Activated B cell treated with CpG ODN at 0.5 μM for 24 hours (primary cell): ENCODE results near the gene SLC36A4. TPM values are rescaled to one million over a fixed set of nuclear protein-coding genes. Genes with fewer than 3 reads are reported as not detected.

Source experiments
- ATAC-seq: fragments of 200-7000 bp; cut with Tn5 transposase; one replicate; pipeline ENCODE4 v1.10.0; 2021; ENCODE audit warnings: low read depth, mild to moderate bottlenecking, moderate library complexity
- CTCF ChIA-PET: fragments of 350-600 bp; sonication (Branson Sonifier 250); formaldehyde crosslinking; loops from one replicate; lab custom pipeline; 2021; ENCODE audit warnings: antibody characterized with exemption; lab: Charles Lee
- POLR2A ChIA-PET: fragments of 350-600 bp; sonication (Branson Sonifier 250); formaldehyde crosslinking; loops from one replicate; lab custom pipeline; 2021; ENCODE audit warnings: antibody characterized with exemption; lab: Charles Lee
- DNase-seq: peaks from one replicate; pipeline ENCODE4 v3.0.0; 2022
- H3K27ac Mint-ChIP-seq: one replicate; pipeline ENCODE4 v1.8.0; 2020; ENCODE audit warnings: mixed read lengths
- H3K27me3 Mint-ChIP-seq: one replicate; pipeline ENCODE4 v1.8.0; 2021; ENCODE audit warnings: mixed read lengths
- H3K36me3 Mint-ChIP-seq: one replicate; pipeline ENCODE4 v1.8.0; 2021; ENCODE audit warnings: low read depth, mixed read lengths
- H3K4me1 Mint-ChIP-seq: one replicate; pipeline ENCODE4 v1.8.0; 2021; ENCODE audit warnings: mixed read lengths
- H3K4me3 Mint-ChIP-seq: one replicate; pipeline ENCODE4 v1.8.0; 2020; ENCODE audit warnings: mild to moderate bottlenecking, mixed read lengths
- H3K9me3 Mint-ChIP-seq: one replicate; pipeline ENCODE4 v1.8.0; 2020; ENCODE audit warnings: mixed read lengths
- CTCF ChIP-seq: fragments of 200-600 bp; IDR thresholded peaks from one replicate; pipeline ENCODE4 v1.8.0; 2022; ENCODE audit warnings: antibody characterized with exemption, mild to moderate bottlenecking
- intact Hi-C: fragments of 100-400 bp; cut with micrococcal nuclease; formaldehyde crosslinking; loops from one replicate; pipeline ENCODE4 v1.15.1; 2024
- total RNA-seq: library from RNA; stranded (reverse); gene quantifications from 2 replicates; pipeline ENCODE4 v1.2.3, GENCODE V29; 2022

SLC36A4 gene
- total RNA-seq, 1 donor from 2014 or later = 17.0 TPM

- DNase-seq (no peak), ATAC-seq (no peak)
- TF ChIP-seq CTCF = no peak
- Mint-ChIP-seq H3K9me3 (no peaks in the 10 kb centered on the region), H3K36me3 (no peaks in the 10 kb centered on the region), H3K27ac (no peak overlapping the region), H3K4me3 (no peak overlapping the region), H3K27me3 (peaks cover 24% of the 10 kb centered on the region), H3K4me1 (no peaks in the 10 kb centered on the region)
- CTCF ChIA-PET = interaction anchor here (1.1 to 3.4 kb wide), 4 partner anchors 12 to 417 kb away, joined by 3 to 58 read pairs (median 18); partner anchors contain the start of gene SMCO4
- intact Hi-C loops = loop anchor here (10.0 kb wide), 1 partner anchor 548 kb away; the partner anchor contains the start of gene MED17
- POLR2A ChIA-PET = no interaction called here
Observed at GRCh38 chr11:93236741-93237675, 39.2 kb upstream of the SLC36A4 start.

- Mint-ChIP-seq H3K4me1 (no peaks in the 10 kb centered on the region), H3K27me3 (peaks cover 20% of the 10 kb centered on the region), H3K9me3 (no peaks in the 10 kb centered on the region), H3K27ac (no peak overlapping the region), H3K4me3 (no peak overlapping the region), H3K36me3 (no peaks in the 10 kb centered on the region)
- DNase-seq (peak; percentile 49), ATAC-seq (peak; percentile 97)
- POLR2A ChIA-PET = interaction anchor here (0.7 kb wide), 1 partner anchor 1069 kb away, joined by 4 read pairs; no protein-coding TSS in a partner anchor
- intact Hi-C loops = loop anchor here (1.0 to 10.0 kb wide), 4 partner anchors 309 to 1270 kb away; partner anchors contain the start of genes MED17 and SMCO4
- CTCF ChIA-PET = interaction anchor here (0.6 to 3.4 kb wide), 9 partner anchors 9 to 1697 kb away, joined by 3 to 58 read pairs (median 4); partner anchors contain the start of genes MED17 and SMCO4
- peak; percentile 73 for TF ChIP-seq CTCF
Observed at GRCh38 chr11:93234602-93235207, 36.9 kb upstream of the SLC36A4 start.

- intact Hi-C loops = loop anchor here (10.0 kb wide), 1 partner anchor 555 kb away; the partner anchor contains the start of gene MED17
- Mint-ChIP-seq H3K4me3 (no peak overlapping the region), H3K9me3 (no peaks in the 10 kb centered on the region), H3K4me1 (no peaks in the 10 kb centered on the region), H3K27ac (no peak overlapping the region), H3K27me3 (peaks cover 5% of the 10 kb centered on the region), H3K36me3 (no peaks in the 10 kb centered on the region)
- no peak for TF ChIP-seq CTCF
- ChIA-PET POLR2A (no interaction called here), CTCF (interaction anchor here (1.4 kb wide), 1 partner anchor 9 kb away, joined by 4 read pairs; no protein-coding TSS in a partner anchor)
- no peak for DNase-seq
- no peak for ATAC-seq
Observed at GRCh38 chr11:93229876-93230275, 32.1 kb upstream of the SLC36A4 start.

- ATAC-seq (no peak), DNase-seq (no peak)
- H3K36me3 Mint-ChIP-seq = no peaks in the 10 kb centered on the region
- H3K4me1 Mint-ChIP-seq = no peaks in the 10 kb centered on the region
- no peak overlapping the region for H3K4me3 Mint-ChIP-seq
- CTCF ChIA-PET = interaction anchor here (1.0 to 2.1 kb wide), 5 partner anchors 9 to 285 kb away, joined by 3 to 14 read pairs (median 3); no protein-coding TSS in a partner anchor
- POLR2A ChIA-PET = no interaction called here
- H3K27me3 Mint-ChIP-seq = no peaks in the 10 kb centered on the region
- no peak overlapping the region for H3K27ac Mint-ChIP-seq
- H3K9me3 Mint-ChIP-seq = no peaks in the 10 kb centered on the region
- intact Hi-C loops = no loop called here
- TF ChIP-seq CTCF = no peak
Observed at GRCh38 chr11:93225662-93226061, 27.9 kb upstream of the SLC36A4 start.
